SU-DHL-6 (cell line): ENCODE results near the gene SUPT6H.

Experiments used
- H2AFZ ChIP-seq: fragments of 200-600 bp; sonication (generic); 2 replicates; pipeline ENCODE4 v1.6.1; 2014; ENCODE audit warnings: low read depth, mild to moderate bottlenecking, moderate library complexity, mixed read lengths, antibody characterized with exemption, low read length; ENCODE audit not compliant: severe bottlenecking
- H3F3A ChIP-seq: fragments of 200-600 bp; shearing (Covaris generic); 2 replicates; pipeline ENCODE4 v1.6.0; 2016; ENCODE audit warnings: antibody characterized with exemption, mild to moderate bottlenecking; ENCODE audit not compliant: insufficient read depth
- H3K27ac ChIP-seq: fragments of 200-600 bp; sonication (generic); 2 replicates; pipeline ENCODE4 v1.5.1; 2016; ENCODE audit warnings: low read depth, mild to moderate bottlenecking, low read length, moderate library complexity, mixed read lengths
- H3K27me3 ChIP-seq: fragments of 200-600 bp; sonication (generic), shearing (Covaris generic); 2 replicates; pipeline ENCODE4 v1.6.0; 2014; ENCODE audit warnings: mild to moderate bottlenecking, low read length
- H3K36me3 ChIP-seq: fragments of 200-600 bp; sonication (generic); 2 replicates; pipeline ENCODE4 v1.6.1; 2014; ENCODE audit warnings: mild to moderate bottlenecking, low read length, mixed read lengths
- H3K4me2 ChIP-seq: fragments of 300-600, 200-600 bp; shearing (Covaris generic), sonication (generic); 2 replicates; pipeline ENCODE4 v1.6.0; 2014; ENCODE audit warnings: low read length, low read depth, mild to moderate bottlenecking; ENCODE audit not compliant: poor library complexity, severe bottlenecking
- H3K4me3 ChIP-seq: fragments of 200-600 bp; sonication (generic); 2 replicates; pipeline ENCODE4 v1.5.1; 2014; ENCODE audit warnings: antibody characterized with exemption, low read length, mild to moderate bottlenecking, mixed read lengths; ENCODE audit not compliant: insufficient read depth, poor library complexity, severe bottlenecking
- H3K79me2 ChIP-seq: fragments of 200-600 bp; sonication (generic); 2 replicates; pipeline ENCODE4 v1.6.1; 2014; ENCODE audit warnings: mild to moderate bottlenecking, low read length, moderate library complexity; ENCODE audit not compliant: insufficient read depth
- H3K9ac ChIP-seq: fragments of 200-600 bp; sonication (generic); 2 replicates; pipeline ENCODE4 v1.7.0; 2014; ENCODE audit warnings: mild to moderate bottlenecking, low read length
- H3K9me2 ChIP-seq: fragments of 200-600 bp; sonication (generic); replicated peaks from 2 replicates; pipeline ENCODE4 v1.6.1; 2014; ENCODE audit warnings: low read length; ENCODE audit not compliant: insufficient read depth
- H3K9me3 ChIP-seq: fragments of 200-600 bp; sonication (generic); 2 replicates; pipeline ENCODE4 v1.6.1; 2014; ENCODE audit warnings: low read length, mixed read lengths; ENCODE audit not compliant: insufficient read depth
- H4K20me1 ChIP-seq: fragments of 200-600 bp; sonication (generic); 2 replicates; pipeline ENCODE4 v1.6.1; 2014; ENCODE audit warnings: low read depth, mild to moderate bottlenecking, antibody characterized with exemption, low read length, moderate library complexity, mixed read lengths
- EZH2phosphoT487 ChIP-seq: fragments of 200-600 bp; sonication (generic), shearing (Covaris generic); conservative IDR thresholded peaks from 2 replicates; pipeline ENCODE4 v1.6.1; 2018; ENCODE audit warnings: mild to moderate bottlenecking, antibody characterized with exemption, low read length, moderate library complexity, mixed read lengths
- TF ChIP-seq, protein P1 (sequence below): fragments of 200-600 bp; sonication (generic); IDR thresholded peaks from one replicate; pipeline ENCODE4 v1.5.1; 2017; ENCODE audit warnings: antibody characterized with exemption, mild to moderate bottlenecking, low read length, moderate library complexity; ENCODE audit not compliant: insufficient read depth, poor library complexity, severe bottlenecking

The SUPT6H gene

DNA sequence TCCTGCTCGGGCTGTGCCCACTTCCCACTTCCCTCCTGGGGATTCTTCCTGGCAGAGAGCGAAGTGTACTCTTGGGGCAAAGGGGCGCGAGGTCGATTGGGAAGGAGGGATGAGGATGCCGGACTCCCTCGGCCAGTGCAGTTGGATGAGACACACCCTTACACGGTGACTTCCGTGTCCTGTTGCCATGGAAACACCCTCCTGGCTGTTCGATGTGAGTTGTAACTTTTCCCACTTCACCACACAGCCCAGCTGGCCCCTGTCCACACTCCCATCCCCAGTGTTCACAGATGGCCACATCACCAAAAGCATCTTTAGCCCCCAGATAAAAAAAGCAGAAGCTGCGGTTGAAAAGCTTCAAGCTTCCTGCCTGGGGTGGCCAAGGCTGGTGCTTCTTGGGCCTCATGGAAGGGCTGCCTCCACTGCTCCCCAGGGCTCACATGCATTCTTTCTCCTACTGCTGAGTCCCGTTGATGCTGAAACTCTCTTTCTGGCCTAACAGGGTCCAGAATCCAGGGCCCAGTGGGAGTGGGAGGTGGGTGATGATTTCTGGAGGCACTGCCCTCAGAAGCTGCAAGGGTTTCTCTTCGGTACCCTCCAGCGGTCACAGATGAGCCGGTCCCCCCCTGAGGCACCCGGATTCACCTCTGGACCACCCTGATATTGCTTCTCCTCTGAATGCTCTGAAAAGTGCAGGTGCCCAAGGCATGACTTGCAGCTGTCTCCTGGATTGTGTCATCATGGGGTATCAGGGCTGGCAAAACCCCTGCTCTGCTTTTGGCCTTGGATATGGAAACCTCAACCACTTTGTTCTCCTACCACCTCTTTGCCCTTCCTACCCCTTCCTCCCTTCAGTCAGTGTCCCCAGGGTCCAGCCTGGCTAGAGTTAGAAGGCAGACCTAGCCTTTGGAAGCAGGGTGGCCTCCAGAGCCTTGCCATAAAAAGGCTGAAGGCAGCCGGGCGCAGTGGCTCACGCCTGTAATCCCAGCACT lies 79.6 kb downstream of the SUPT6H start:
- Histone ChIP-seq H3K9me3 (peaks cover 6% of the 10 kb centered on the region; the same call in 1 of the 2 replicates), H3F3A (peaks cover 79% of the 10 kb centered on the region), H3K4me3 (no peak overlapping the region), H3K27ac (peak overlapping the region; percentile 99), H4K20me1 (no peaks in the 10 kb centered on the region; the same call in 1 of the 2 replicates), H3K79me2 (peaks cover 28% of the 10 kb centered on the region), H2AFZ (no peak overlapping the region), H3K9me2 (no peaks in the 10 kb centered on the region), H3K9ac (peak overlapping the region; percentile 99), H3K27me3 (no peaks in the 10 kb centered on the region), H3K4me2 (peak overlapping the region; percentile 94), H3K36me3 (peaks cover 10% of the 10 kb centered on the region)
- TF ChIP-seq EZH2phosphoT487: no peak
- TF ChIP-seq, protein P1, sequence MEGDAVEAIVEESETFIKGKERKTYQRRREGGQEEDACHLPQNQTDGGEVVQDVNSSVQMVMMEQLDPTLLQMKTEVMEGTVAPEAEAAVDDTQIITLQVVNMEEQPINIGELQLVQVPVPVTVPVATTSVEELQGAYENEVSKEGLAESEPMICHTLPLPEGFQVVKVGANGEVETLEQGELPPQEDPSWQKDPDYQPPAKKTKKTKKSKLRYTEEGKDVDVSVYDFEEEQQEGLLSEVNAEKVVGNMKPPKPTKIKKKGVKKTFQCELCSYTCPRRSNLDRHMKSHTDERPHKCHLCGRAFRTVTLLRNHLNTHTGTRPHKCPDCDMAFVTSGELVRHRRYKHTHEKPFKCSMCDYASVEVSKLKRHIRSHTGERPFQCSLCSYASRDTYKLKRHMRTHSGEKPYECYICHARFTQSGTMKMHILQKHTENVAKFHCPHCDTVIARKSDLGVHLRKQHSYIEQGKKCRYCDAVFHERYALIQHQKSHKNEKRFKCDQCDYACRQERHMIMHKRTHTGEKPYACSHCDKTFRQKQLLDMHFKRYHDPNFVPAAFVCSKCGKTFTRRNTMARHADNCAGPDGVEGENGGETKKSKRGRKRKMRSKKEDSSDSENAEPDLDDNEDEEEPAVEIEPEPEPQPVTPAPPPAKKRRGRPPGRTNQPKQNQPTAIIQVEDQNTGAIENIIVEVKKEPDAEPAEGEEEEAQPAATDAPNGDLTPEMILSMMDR: no peak

DNA sequence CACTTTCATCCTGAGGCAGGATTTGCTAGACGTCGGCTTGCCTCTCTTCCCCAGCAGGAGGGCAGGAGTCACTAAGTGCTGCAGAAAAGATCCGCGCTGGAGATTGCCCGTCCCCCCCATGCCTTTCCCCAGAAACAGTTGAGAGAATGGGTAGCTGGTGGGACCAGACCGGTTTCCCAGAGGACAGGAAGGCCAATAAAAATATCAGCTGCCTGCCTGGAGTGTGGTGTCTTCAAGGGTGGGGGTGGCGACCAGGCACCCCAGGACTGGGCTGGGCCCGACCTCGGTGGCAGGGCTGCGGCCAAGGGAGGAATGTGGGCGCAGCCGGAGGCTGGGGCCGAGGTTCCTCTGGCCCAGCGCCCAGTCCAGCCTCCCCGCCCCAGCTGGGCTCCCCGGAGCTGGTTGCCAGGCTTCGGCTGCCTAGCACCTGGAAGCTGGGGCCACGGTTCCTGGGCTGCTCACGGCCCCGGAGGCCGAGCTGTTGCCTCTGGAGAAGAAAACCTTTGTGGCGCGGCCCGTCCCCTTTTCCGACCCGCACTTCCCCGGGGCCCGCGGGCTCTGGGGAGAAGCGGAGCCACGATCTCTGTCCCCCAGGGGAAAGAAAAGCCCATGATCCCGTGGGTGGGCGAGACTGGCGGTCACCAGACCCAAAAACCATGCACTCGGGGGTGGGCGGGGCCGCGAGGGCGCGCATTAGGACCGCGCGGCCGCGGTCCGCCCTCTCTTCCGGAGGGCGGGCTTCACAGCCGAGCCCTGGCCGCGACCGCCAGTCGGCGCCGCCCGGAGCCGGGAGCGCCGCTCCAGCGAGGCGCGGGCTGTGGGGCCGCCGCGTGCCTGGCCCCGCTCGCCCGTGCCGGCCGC lies 81.5 kb downstream of the SUPT6H start, which contains the start of gene TRAF4:
Gene TRAF4, plus strand, starts transcription at position 769 of the 861 bp plus-strand sequence. CDS start 102 bp downstream, outside the sequence.
- Histone ChIP-seq H3K4me2 (peak within 1 kb of the TSS; percentile 94), H3K9ac (peak within 1 kb of the TSS; percentile 99), H3K79me2 (peaks cover 41% of the 10 kb centered on the region), H3K4me3 (peak within 1 kb of the TSS; percentile 98), H3K9me3 (no peaks in the 10 kb centered on the region), H2AFZ (no peak within 1 kb of the TSS), H3K27ac (peak within 1 kb of the TSS; percentile 99), H3F3A (peaks cover 88% of the 10 kb centered on the region), H4K20me1 (no peaks in the 10 kb centered on the region; the same call in 1 of the 2 replicates), H3K36me3 (peaks cover 14% of the 10 kb centered on the region), H3K9me2 (no peaks in the 10 kb centered on the region), H3K27me3 (no peaks in the 10 kb centered on the region)
- TF ChIP-seq EZH2phosphoT487: no peak
- TF ChIP-seq, protein P1: no peak

DNA sequence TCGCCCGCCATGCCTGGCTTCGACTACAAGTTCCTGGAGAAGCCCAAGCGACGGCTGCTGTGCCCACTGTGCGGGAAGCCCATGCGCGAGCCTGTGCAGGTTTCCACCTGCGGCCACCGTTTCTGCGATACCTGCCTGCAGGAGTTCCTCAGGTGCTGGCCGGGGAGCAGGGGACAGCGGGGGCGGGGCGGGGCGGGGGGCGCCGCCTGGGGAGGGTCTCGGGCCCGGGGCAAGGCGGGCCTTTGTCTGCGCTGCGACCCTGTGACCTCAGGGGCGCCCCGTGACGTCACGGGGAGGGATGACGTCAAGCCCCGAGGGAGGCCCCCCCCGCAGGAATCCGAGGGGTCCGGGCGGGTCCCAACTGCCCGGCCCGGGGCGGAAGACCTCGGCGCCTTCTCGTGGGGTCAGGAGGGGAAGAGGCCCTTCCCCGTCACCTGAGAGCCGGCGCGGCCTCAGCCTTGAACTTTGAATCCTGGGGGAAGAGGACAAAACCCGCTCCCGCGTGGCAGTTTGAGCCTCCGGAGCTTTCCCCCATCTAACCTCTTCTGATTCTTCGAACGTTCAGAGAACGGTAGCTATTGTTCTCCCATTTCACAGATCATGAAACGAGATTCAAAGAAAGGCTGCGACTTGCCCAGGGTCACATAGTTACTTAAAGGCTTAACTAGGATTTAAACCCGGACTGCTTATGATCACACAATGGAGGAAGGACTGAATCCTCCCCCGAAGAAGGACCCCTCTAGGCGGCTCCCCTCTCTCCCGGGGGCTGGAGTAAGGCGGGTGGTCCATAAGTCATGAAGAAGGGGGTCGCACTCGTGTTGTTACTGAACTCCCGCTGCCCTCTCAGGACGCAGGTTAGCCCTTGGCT lies 82.3 kb downstream of the SUPT6H start:
- peaks cover 86% of the 10 kb centered on the region for H3F3A ChIP-seq
- H2AFZ ChIP-seq: no peak overlapping the region
- TF ChIP-seq, protein P1: no peak
- TF ChIP-seq EZH2phosphoT487: no peak
- no peaks in the 10 kb centered on the region for H3K27me3 ChIP-seq
- H3K9ac ChIP-seq: peak overlapping the region; percentile 99
- H3K4me3 ChIP-seq: peak overlapping the region; percentile 98
- H3K79me2 ChIP-seq: peaks cover 41% of the 10 kb centered on the region
- no peaks in the 10 kb centered on the region for H3K9me2 ChIP-seq
- peak overlapping the region; percentile 99 for H3K27ac ChIP-seq
- no peaks in the 10 kb centered on the region; the same call in 1 of the 2 replicates for H4K20me1 ChIP-seq
- H3K4me2 ChIP-seq: peak overlapping the region; percentile 71
- H3K36me3 ChIP-seq: peaks cover 14% of the 10 kb centered on the region
- no peaks in the 10 kb centered on the region for H3K9me3 ChIP-seq
